ENCODE results near the gene EEF2K.
A peak's percentile ranks its signal among the peaks of the same experiment; 100 is the strongest.

Gene EEF2K

GRCh38 chr16:22198547-22199293 lies 7.4 kb upstream of the EEF2K start:
- in situ Hi-C loops (cut with HindIII; ENCODE audit: low sequenced_read_pairs), result loop anchor here (5.0 to 25.0 kb wide), 2 partner anchors 84 to 111 kb away; partner anchors contain the start of gene VWA3A
- no peak overlapping the region for H3K4me3 ChIP-seq (ENCODE audit: low read depth, low read length)
- TF ChIP-seq, protein P1, sequence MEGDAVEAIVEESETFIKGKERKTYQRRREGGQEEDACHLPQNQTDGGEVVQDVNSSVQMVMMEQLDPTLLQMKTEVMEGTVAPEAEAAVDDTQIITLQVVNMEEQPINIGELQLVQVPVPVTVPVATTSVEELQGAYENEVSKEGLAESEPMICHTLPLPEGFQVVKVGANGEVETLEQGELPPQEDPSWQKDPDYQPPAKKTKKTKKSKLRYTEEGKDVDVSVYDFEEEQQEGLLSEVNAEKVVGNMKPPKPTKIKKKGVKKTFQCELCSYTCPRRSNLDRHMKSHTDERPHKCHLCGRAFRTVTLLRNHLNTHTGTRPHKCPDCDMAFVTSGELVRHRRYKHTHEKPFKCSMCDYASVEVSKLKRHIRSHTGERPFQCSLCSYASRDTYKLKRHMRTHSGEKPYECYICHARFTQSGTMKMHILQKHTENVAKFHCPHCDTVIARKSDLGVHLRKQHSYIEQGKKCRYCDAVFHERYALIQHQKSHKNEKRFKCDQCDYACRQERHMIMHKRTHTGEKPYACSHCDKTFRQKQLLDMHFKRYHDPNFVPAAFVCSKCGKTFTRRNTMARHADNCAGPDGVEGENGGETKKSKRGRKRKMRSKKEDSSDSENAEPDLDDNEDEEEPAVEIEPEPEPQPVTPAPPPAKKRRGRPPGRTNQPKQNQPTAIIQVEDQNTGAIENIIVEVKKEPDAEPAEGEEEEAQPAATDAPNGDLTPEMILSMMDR (IDR thresholded peaks at IDR 0.05; ENCODE audit: low read depth, low read length, missing control alignments), result no peak
- no peak for DNase-seq (ENCODE audit: low read depth)

- in situ Hi-C loops (cut with HindIII; ENCODE audit: low sequenced_read_pairs), result no loop called here
- H3K4me3 ChIP-seq (ENCODE audit: low read depth, low read length), result no peak overlapping the region
- DNase-seq (ENCODE audit: low read depth), result no peak
- TF ChIP-seq, protein P1 (IDR thresholded peaks at IDR 0.05; ENCODE audit: low read depth, low read length, missing control alignments), result no peak
Observed at GRCh38 chr16:22202261-22202637, 3.8 kb upstream of the EEF2K start.

- H3K4me3 ChIP-seq (ENCODE audit: low read depth, low read length), result no peak overlapping the region
- in situ Hi-C loops (cut with HindIII; ENCODE audit: low sequenced_read_pairs), result no loop called here
- TF ChIP-seq, protein P1 (IDR thresholded peaks at IDR 0.05; ENCODE audit: low read depth, low read length, missing control alignments), result no peak
- no peak for DNase-seq (ENCODE audit: low read depth)
Observed at GRCh38 chr16:22203091-22203490, 3.0 kb upstream of the EEF2K start.

DNA sequence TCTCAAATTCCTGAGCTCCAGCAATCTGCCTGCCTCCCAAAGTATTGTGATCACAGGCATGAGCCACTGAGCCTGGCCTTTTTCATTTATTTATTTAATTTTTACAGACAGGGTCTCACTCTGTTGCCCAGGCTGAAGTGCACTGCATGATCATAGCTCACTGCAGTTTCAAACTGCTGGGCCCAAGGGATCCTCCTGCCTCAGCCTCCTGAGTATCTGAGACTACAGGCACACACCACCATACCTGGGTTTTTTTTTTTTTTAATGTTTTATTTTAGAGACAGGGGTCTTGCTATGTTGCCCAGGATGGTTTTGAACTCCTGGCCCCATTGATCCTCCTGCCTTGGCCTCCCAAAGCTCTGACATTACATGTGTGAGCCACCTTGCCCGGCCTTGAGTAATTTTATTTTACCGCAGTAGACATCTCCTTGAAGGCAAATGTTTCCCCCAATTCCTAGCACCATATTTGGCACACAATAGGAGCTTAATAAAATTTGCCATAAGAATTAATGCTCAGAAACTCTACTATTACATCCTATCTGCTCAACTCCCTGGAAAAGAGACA lies 1.9 kb upstream of the EEF2K start:
- TF ChIP-seq, protein P1 (IDR thresholded peaks at IDR 0.05; ENCODE audit: low read depth, low read length, missing control alignments), result no peak
- DNase-seq (ENCODE audit: low read depth), result no peak
- in situ Hi-C loops (cut with HindIII; ENCODE audit: low sequenced_read_pairs), result no loop called here
- no peak overlapping the region for H3K4me3 ChIP-seq (ENCODE audit: low read depth, low read length)

- peak overlapping the region; percentile 83 for H3K4me3 ChIP-seq (ENCODE audit: low read depth, low read length)
- TF ChIP-seq, protein P1 (IDR thresholded peaks at IDR 0.05; ENCODE audit: low read depth, low read length, missing control alignments), result no peak
- DNase-seq (ENCODE audit: low read depth), result no peak
- in situ Hi-C loops (cut with HindIII; ENCODE audit: low sequenced_read_pairs), result no loop called here
Observed at GRCh38 chr16:22205577-22206012, 483 bp upstream of the EEF2K start.

- peak overlapping the region; percentile 83 for H3K4me3 ChIP-seq (ENCODE audit: low read depth, low read length)
- DNase-seq (ENCODE audit: low read depth), result peak; percentile 53
- TF ChIP-seq, protein P1 (IDR thresholded peaks at IDR 0.05; ENCODE audit: low read depth, low read length, missing control alignments), result no peak
- in situ Hi-C loops (cut with HindIII; ENCODE audit: low sequenced_read_pairs), result no loop called here
Observed at GRCh38 chr16:22206842-22207714, 1.0 kb downstream of the EEF2K start.

Data from astrocyte of the cerebellum (primary cell).